H1 (cell line): Measurements from ENCODE around the gene RUBCN. TPM values are rescaled to one million over a fixed set of nuclear protein-coding genes. Genes with fewer than 3 reads are reported as not detected.

Source experiments
- CTCF ChIA-PET: fragments of 300-600 bp; sonication (Branson Sonifier 250); formaldehyde crosslinking; loops from one replicate; lab custom pipeline; 2021; ENCODE audit not compliant: partially characterized antibody; lab: Charles Lee
- POLR2A ChIA-PET: fragments of 300-600 bp; sonication (Branson Sonifier 250); formaldehyde crosslinking; loops from one replicate; lab custom pipeline; 2021; ENCODE audit warnings: inconsistent platforms; ENCODE audit not compliant: partially characterized antibody; lab: Charles Lee
- DNase-seq, 2 experiments: peaks; one replicate each; pipeline versions ENCODE4 v3.0.0 to v3.0.0-alpha.2; 2010 to 2022; ENCODE audit warnings: low spot score in 2 of 2, low read depth in 1 of 2, mixed read lengths in 1 of 2
- FAIRE-seq: peaks from 2 replicates; lab custom pipeline; 2011; peaks lifted over from hg19 to GRCh38; lab: Jason Lieb, UNC
- H2AFZ ChIP-seq: 2 replicates; pipeline ENCODE4 v1.8.1; 2012; ENCODE audit warnings: low read length, inconsistent platforms
- H2AK5ac ChIP-seq: 2 replicates; pipeline ENCODE4 v1.6.1; 2013; ENCODE audit warnings: low read depth, low read length
- H2BK120ac ChIP-seq: replicated peaks from 2 replicates; pipeline ENCODE3; 2013; ENCODE audit warnings: low read depth, low read length, inconsistent platforms
- H2BK12ac ChIP-seq: 2 replicates; pipeline ENCODE4 v1.6.1; 2013; ENCODE audit warnings: low read depth, low read length
- H2BK15ac ChIP-seq: 2 replicates; pipeline ENCODE4 v1.6.1; 2013; ENCODE audit warnings: low read length
- H2BK20ac ChIP-seq: 2 replicates; pipeline ENCODE4 v1.6.1; 2013; ENCODE audit warnings: low read length
- H2BK5ac ChIP-seq: 2 replicates; pipeline ENCODE4 v1.6.1; 2013; ENCODE audit warnings: low read depth, low read length
- H3K14ac ChIP-seq: 2 replicates; pipeline ENCODE4 v1.6.1; 2013; ENCODE audit warnings: inconsistent platforms; ENCODE audit not compliant: insufficient read length
- H3K18ac ChIP-seq: 2 replicates; pipeline ENCODE4 v1.6.1; 2013; ENCODE audit warnings: low read length; ENCODE audit errors: extremely low read depth
- H3K23ac ChIP-seq: 2 replicates; pipeline ENCODE4 v1.6.1; 2013; ENCODE audit warnings: inconsistent platforms; ENCODE audit not compliant: insufficient read length
- H3K23me2 ChIP-seq: 2 replicates; pipeline ENCODE4 v1.6.1; 2013; ENCODE audit warnings: low read depth, low read length
- H3K27ac ChIP-seq: 2 replicates; pipeline ENCODE4 v1.6.1; 2011; ENCODE audit warnings: low read depth, low read length, inconsistent platforms
- H3K27me3 ChIP-seq, 4 experiments: replicated peaks in 1 of 4; 1 replicate in 1 of 4; 2 replicates in 3 of 4; pipeline versions ENCODE4 v1.6.1 to v1.8.1; 2011 to 2013; ENCODE audit warnings: low read length in 3 of 4, mild to moderate bottlenecking in 3 of 4, inconsistent platforms in 2 of 4, mixed read lengths in 2 of 4, moderate library complexity in 1 of 4; ENCODE audit not compliant: control insufficient read depth in 3 of 4, insufficient read depth in 3 of 4; ENCODE audit errors: extremely low read depth in 1 of 4
- H3K36me3 ChIP-seq, 4 experiments: 2 replicates each; pipeline versions ENCODE4 v1.6.1 to v1.8.1; 2011 to 2013; ENCODE audit warnings: mild to moderate bottlenecking in 4 of 4, low read length in 3 of 4, moderate library complexity in 2 of 4, control low read depth in 1 of 4, inconsistent platforms in 1 of 4; ENCODE audit not compliant: insufficient read depth in 4 of 4, control insufficient read depth in 2 of 4
- H3K4ac ChIP-seq: replicated peaks from 2 replicates; pipeline ENCODE3; 2013; ENCODE audit warnings: low read length, low read depth, mixed read lengths, inconsistent platforms; ENCODE audit not compliant: insufficient read length
- H3K4me1 ChIP-seq, 4 experiments: replicated peaks in 1 of 4; 1 replicate in 1 of 4; 2 replicates in 3 of 4; pipeline versions ENCODE4 v1.6.1 to v1.8.1; 2011 to 2013; ENCODE audit warnings: low read length in 3 of 4, inconsistent platforms in 2 of 4, mixed read lengths in 1 of 4; ENCODE audit not compliant: insufficient read depth in 4 of 4, control insufficient read depth in 3 of 4
- H3K4me2 ChIP-seq, 2 experiments: 2 replicates each; pipeline versions ENCODE4 v1.6.1 to v1.8.1; 2011 to 2013; ENCODE audit warnings: low read depth in 2 of 2, low read length in 2 of 2, control low read depth in 1 of 2, inconsistent platforms in 1 of 2, mild to moderate bottlenecking in 1 of 2; ENCODE audit not compliant: insufficient read depth in 1 of 2
- H3K4me3 ChIP-seq, 4 experiments: fragments of 200-600, 300-600 bp in 1 of 4; sonication (generic), shearing (Covaris generic), sonication (Bioruptor Twin) in 1 of 4; 2 replicates each; pipeline versions ENCODE4 v1.5.1 to v1.8.1; 2011 to 2016; ENCODE audit warnings: low read length in 4 of 4, low read depth in 3 of 4, control low read depth in 2 of 4, inconsistent platforms in 2 of 4, mild to moderate bottlenecking in 2 of 4, mixed read lengths in 1 of 4, moderate library complexity in 1 of 4; ENCODE audit not compliant: insufficient read depth in 2 of 4; ENCODE audit errors: extremely low read depth in 1 of 4
- H3K56ac ChIP-seq: replicated peaks from 2 replicates; pipeline ENCODE3; 2013; ENCODE audit warnings: low read depth, mild to moderate bottlenecking, mixed read lengths, low read length, inconsistent platforms; ENCODE audit not compliant: insufficient read length
- H3K79me1 ChIP-seq: 2 replicates; pipeline ENCODE4 v1.6.1; 2013; ENCODE audit warnings: low read depth, low read length, control low read depth
- H3K79me2 ChIP-seq, 2 experiments: 2 replicates each; pipeline versions ENCODE4 v1.6.1 to v1.8.1; 2012 to 2013; ENCODE audit warnings: low read length in 2 of 2, mild to moderate bottlenecking in 2 of 2, inconsistent platforms in 1 of 2; ENCODE audit not compliant: insufficient read depth in 2 of 2, control insufficient read depth in 1 of 2
- H3K9ac ChIP-seq, 4 experiments: replicated peaks in 1 of 4; 1 replicate in 1 of 4; 2 replicates in 3 of 4; pipeline versions ENCODE4 v1.6.1 to v1.8.1; 2011 to 2013; ENCODE audit warnings: low read depth in 3 of 4, low read length in 3 of 4, control low read depth in 2 of 4, mild to moderate bottlenecking in 2 of 4, moderate library complexity in 2 of 4, inconsistent platforms in 1 of 4; ENCODE audit errors: extremely low read depth in 1 of 4
- H3K9me3 ChIP-seq, 2 experiments: 2 replicates each; pipeline versions ENCODE4 v1.6.1 to v1.8.1; 2012 to 2013; ENCODE audit warnings: mild to moderate bottlenecking in 2 of 2, moderate library complexity in 2 of 2, control low read depth in 1 of 2, inconsistent platforms in 1 of 2, low read depth in 1 of 2, low read length in 1 of 2, mixed read lengths in 1 of 2; ENCODE audit not compliant: insufficient read depth in 2 of 2
- H4K20me1 ChIP-seq, 2 experiments: replicated peaks in 1 of 2; 2 replicates each; pipeline versions ENCODE3 to v1.8.1; 2011 to 2013; ENCODE audit warnings: inconsistent platforms in 2 of 2, low read length in 2 of 2, mild to moderate bottlenecking in 1 of 2; ENCODE audit not compliant: insufficient read depth in 2 of 2, control insufficient read depth in 1 of 2
- H4K5ac ChIP-seq: 2 replicates; pipeline ENCODE4 v1.6.1; 2013; ENCODE audit warnings: low read length, low read depth, mixed read lengths, inconsistent platforms; ENCODE audit not compliant: insufficient read length
- H4K8ac ChIP-seq: 2 replicates; pipeline ENCODE4 v1.8.0; 2013; ENCODE audit warnings: mild to moderate bottlenecking, moderate library complexity, low read length, inconsistent platforms; ENCODE audit not compliant: insufficient read depth; ENCODE audit errors: extremely low read depth
- H4K91ac ChIP-seq: replicated peaks from 2 replicates; pipeline ENCODE3; 2013; ENCODE audit warnings: low read length, mixed read lengths, inconsistent platforms; ENCODE audit not compliant: insufficient read length
- EGR1 ChIP-seq: IDR thresholded peaks from 2 replicates; pipeline ENCODE4 v1.6.1; 2011; ENCODE audit warnings: low read depth, low read length, borderline replicate concordance
- SIN3A ChIP-seq, 2 experiments: IDR thresholded peaks in 1 of 2; conservative IDR thresholded peaks in 1 of 2; 2 replicates each; pipeline ENCODE4 v1.6.1; 2011 to 2012; ENCODE audit warnings: low read length in 2 of 2, improper control_type of control experiment in 1 of 2, low read depth in 1 of 2, mild to moderate bottlenecking in 1 of 2
- WGBS, 2 experiments: shearing (Covaris generic) in 1 of 2; methylation state at CpG; one replicate each; pipeline versions ENCODE4 v1.1.6 to v1.1.7; 2013 to 2015; ENCODE audit warnings: low lambda C conversion rate in 2 of 2, mixed read lengths in 2 of 2, inconsistent platforms in 1 of 2, low coverage in 1 of 2, missing lambda C conversion rate in 1 of 2; ENCODE audit not compliant: insufficient replicate concordance in 2 of 2, insufficient coverage in 1 of 2, insufficient read length in 1 of 2; ENCODE audit errors: extremely low coverage in 1 of 2, missing lambda C conversion rate in 1 of 2; 5-methylcytosine and 5-hydroxymethylcytosine counted together
- polyA plus RNA-seq, 7 experiments: library from polyadenylated mRNA; depleted of rRNA in 3 of 7; stranded (reverse) in 5 of 7; unstranded in 2 of 7; fragments of >200 nt in 5 of 7; fragments of 200-250 nt in 2 of 7; gene quantifications; 1 replicate in 5 of 7; 2 replicates in 1 of 7; 4 replicates in 1 of 7; pipeline versions ENCODE4 v1.2.1 to v1.2.3, GENCODE V29; 2011 to 2013; ENCODE audit warnings: missing spikeins in 2 of 7, mixed read lengths in 2 of 7
- total RNA-seq: library from RNA; stranded (reverse); fragmentation: NEBNext Ultra II Directional; extraction: Animal tissue kit (Norgen Biotek cat#: 25700); gene quantifications from 2 replicates; pipeline ENCODE4 v1.2.1, GENCODE V29; 2021

Gene RUBCN
- total and polyA plus RNA-seq, 2 of the 8 experiments (the other 6 are each of a cell fraction or from before 2014, with no cell fraction given) = 9.3 to 21.9 TPM

GRCh38 chr3:197667968-197668367 lies 68.7 kb downstream of the RUBCN start:
- TF ChIP-seq EGR1 (no peak), SIN3A (conservative IDR thresholded peaks at IDR 0.05 in 1 of 2, IDR thresholded peaks at IDR 0.05 in 1 of 2; ENCODE audit: low read depth in 1 of 2, low read length in 2 of 2) (no peak)
- 88% methylated on average over 5 of the region's 5 CpGs; no CpG with 5 or more reads in 1 of the 2 experiments for WGBS, 2 experiments

More at GRCh38 chr3:197667968-197668367, 68.7 kb downstream of the RUBCN start:
- H2AK5ac ChIP-seq = no peak overlapping the region
- CTCF ChIA-PET = interaction anchor here (0.9 kb wide), 1 partner anchor 69 kb away, joined by 3 read pairs; no protein-coding TSS in a partner anchor
- H3K4me1 ChIP-seq = peaks cover 0 to 2% (median 0%) of the 10 kb centered on the region in 4 experiments; a peak in 1 of 7 replicates
- H2AFZ ChIP-seq = no peak overlapping the region
- FAIRE-seq (no peak), DNase-seq (no peak)
- peaks cover 2% of the 10 kb centered on the region; the same call in 1 of the 2 replicates for H3K23me2 ChIP-seq
- no peaks in the 10 kb centered on the region for H3K9me3 ChIP-seq
- H3K79me1 ChIP-seq = no peaks in the 10 kb centered on the region
- no peak overlapping the region for H3K27ac ChIP-seq
- H3K79me2 ChIP-seq = no peaks in the 10 kb centered on the region
- no peaks in the 10 kb centered on the region for H3K36me3 ChIP-seq
- H4K20me1 ChIP-seq = no peaks in the 10 kb centered on the region
- no peak overlapping the region for H3K23ac ChIP-seq
- no peak overlapping the region for H3K9ac ChIP-seq
- no peak overlapping the region for H3K56ac ChIP-seq
- H3K14ac ChIP-seq = no peak overlapping the region
- H4K5ac ChIP-seq = no peak overlapping the region
- no peaks in the 10 kb centered on the region for H3K27me3 ChIP-seq
- no peak overlapping the region for H3K4me2 ChIP-seq
- H3K4me3 ChIP-seq = no peak overlapping the region
- H2BK20ac ChIP-seq = no peak overlapping the region
- H2BK15ac ChIP-seq = no peak overlapping the region
- no peak overlapping the region for H4K91ac ChIP-seq
- H3K18ac ChIP-seq = no peak overlapping the region
- H3K4ac ChIP-seq = no peak overlapping the region
- H4K8ac ChIP-seq = no peak overlapping the region
- POLR2A ChIA-PET = interaction anchor here (0.7 kb wide), 1 partner anchor 74 kb away, joined by 5 read pairs; no protein-coding TSS in a partner anchor
- no peak overlapping the region for H2BK5ac ChIP-seq
- no peak overlapping the region for H2BK12ac ChIP-seq
- H2BK120ac ChIP-seq = no peak overlapping the region
